ENCODE results near the gene ACAT1. TPM values are rescaled to one million over a fixed set of nuclear protein-coding genes. Genes with fewer than 3 reads are reported as not detected.
"Not testable (repeated sequence)": the region's sequence is repeated elsewhere in the genome, so short reads cannot be mapped to it uniquely, and the experiment has no call there.

The ACAT1 gene
- polyA plus RNA-seq, 4 donors = 39.0 to 101 (median 79.9) TPM

- DNase-seq (ENCODE audit: low read depth in 4 of 4, low spot score in 3 of 4) = no peak
Observed at GRCh38 chr11:108142304-108142703, 20.9 kb downstream of the ACAT1 start.

- no peak for DNase-seq (ENCODE audit: low read depth in 4 of 4, low spot score in 3 of 4)
Observed at GRCh38 chr11:108144615-108145014, 23.2 kb downstream of the ACAT1 start.

DNA sequence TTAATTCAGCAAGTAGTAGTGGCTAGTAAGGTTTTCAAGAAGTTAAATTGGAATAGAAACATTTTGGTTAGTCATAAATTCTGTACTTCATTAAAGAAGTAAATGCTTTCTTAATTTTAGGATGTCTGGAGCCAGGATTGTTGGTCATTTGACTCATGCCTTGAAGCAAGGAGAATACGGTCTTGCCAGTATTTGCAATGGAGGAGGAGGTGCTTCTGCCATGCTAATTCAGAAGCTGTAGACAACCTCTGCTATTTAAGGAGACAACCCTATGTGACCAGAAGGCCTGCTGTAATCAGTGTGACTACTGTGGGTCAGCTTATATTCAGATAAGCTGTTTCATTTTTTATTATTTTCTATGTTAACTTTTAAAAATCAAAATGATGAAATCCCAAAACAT is 25.8 kb downstream of the ACAT1 start:
- DNase-seq (ENCODE audit: low read depth in 4 of 4, low spot score in 3 of 4) = no peak

DNA sequence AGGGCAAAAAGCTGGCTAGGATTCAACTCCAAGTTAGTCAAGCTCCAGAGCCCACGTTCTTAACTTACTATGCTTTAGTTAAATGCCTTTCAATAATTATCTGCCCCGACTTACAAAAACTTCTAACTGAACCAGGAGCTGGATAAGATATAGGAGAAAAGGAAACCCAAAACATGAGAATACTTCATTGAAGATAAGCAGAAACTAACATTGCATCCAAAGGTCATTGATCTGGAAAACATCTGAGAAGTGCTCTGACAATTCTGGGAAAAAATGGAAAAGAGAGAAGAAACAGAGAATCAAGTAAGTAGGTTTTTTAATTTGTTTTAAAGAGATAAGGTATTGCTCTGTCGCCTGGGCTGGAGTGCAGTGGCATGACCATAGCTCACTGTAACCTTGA is 27.2 kb downstream of the ACAT1 start:
- DNase-seq (ENCODE audit: low read depth in 4 of 4, low spot score in 3 of 4) = no peak

GRCh38 chr11:108154591-108154990 is 33.2 kb downstream of the ACAT1 start:
- DNase-seq (ENCODE audit: low read depth in 4 of 4, low spot score in 3 of 4) = no peak

DNA sequence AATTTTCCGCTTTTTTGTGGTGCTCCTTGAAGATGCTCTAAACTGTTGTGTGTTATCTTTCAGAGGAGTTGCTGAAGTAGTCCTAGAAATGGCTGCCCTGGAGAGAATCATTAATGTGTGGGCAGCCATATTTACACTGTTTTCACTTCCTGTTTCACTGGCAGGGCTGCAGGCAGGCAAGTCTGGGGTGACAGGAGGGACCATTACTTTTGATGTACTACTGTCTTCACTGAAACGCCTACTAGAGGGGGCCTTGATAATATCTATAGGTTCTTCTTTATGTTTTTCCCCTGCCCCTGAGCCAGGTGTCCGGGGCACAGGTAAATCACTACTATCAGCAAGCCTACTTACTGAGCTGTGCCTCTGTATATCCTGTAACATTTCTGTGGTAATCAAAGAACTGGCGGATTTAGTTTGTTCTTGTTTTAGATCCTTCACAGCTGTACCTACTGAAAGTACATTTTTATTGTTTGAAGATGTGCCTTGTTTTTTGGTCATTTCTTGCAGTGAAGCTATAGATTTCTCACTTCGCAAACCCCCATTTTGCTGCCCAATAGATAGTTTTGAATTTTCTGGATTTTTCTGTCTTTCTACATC is 39.7 kb downstream of the ACAT1 start:
- no peak for DNase-seq (ENCODE audit: low read depth in 4 of 4, low spot score in 3 of 4)

DNA sequence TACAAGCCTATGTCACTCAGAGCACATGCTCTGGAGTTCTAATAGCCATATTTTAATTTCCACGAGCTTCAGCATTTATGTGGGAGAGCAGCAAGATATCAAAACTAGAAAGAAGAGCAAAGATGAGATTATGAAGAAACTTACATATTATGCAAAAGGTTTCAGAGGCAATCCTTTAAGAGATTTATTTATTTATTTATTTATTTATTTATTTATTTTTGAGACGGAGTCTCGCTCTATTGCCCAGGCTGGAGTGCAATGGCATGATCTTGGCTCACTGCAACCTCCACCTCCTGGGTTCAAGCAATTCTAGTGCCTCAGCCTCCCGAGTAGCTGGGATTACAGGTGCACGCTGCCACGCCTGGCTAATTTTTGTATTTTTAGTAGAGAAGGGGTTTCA is 41.5 kb downstream of the ACAT1 start:
- not testable (repeated sequence) for DNase-seq (ENCODE audit: low read depth in 4 of 4, low spot score in 3 of 4)

GRCh38 chr11:108167624-108168023 is 46.3 kb downstream of the ACAT1 start:
- no peak for DNase-seq (ENCODE audit: low read depth in 4 of 4, low spot score in 3 of 4)

DNA sequence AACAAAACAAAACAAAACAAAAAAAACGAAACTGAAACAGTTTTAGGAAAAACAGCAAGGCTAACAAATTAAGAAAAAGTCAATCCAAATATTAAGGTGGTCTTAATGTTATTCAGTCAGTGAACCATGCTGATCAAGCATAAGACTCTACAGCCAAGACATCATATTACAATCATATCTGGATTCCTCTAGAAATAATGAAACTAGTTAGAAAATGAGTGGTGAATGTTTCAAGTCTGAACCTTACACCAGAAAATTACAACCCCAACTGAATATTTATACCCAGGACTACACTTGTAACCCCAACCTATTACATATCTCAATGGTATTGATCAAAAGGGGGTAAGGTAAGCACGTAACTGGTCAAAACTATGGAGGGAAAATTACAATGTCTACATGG is 48.8 kb downstream of the ACAT1 start:
- no peak for DNase-seq (ENCODE audit: low read depth in 4 of 4, low spot score in 3 of 4)

DNA sequence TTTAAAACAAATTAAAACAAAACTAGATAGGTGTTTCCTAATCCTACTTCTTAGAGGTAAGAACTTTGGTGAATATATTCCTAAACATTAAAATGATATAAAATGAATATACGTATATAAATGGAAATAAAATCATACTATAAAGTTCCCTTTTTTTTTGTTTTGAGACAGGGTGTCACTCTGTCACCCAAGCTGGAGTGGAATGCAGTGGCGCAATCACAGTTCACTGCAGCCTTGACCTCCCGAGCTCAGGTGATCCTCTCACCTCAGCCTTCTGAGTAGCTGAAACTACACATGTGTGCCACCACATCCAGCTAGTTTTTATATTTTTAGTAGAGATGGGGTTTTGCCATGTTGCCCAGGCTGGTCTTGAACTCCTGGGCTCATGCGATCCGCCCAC is 56.2 kb downstream of the ACAT1 start:
- DNase-seq (ENCODE audit: low read depth in 4 of 4, low spot score in 3 of 4) = no peak

DNA sequence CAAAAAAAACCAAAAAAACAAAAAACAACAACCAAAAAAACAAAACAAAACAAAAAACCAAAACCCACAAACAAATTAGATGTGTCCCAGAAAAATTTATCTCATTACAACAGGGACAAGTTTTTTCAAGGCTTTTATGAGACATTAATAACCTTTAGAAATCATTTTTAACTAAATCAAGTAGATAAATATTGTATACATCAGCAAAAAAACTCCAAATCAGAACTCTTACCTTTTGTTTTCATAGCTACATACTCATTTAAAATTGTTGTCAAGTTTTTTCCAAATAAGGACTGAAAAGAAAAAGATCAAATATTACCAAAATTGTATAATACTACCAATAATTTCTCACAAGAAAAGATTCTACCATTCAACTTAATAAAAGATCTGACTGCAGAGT is 72.4 kb downstream of the ACAT1 start:
- no peak for DNase-seq (ENCODE audit: low read depth in 4 of 4, low spot score in 3 of 4)

DNA sequence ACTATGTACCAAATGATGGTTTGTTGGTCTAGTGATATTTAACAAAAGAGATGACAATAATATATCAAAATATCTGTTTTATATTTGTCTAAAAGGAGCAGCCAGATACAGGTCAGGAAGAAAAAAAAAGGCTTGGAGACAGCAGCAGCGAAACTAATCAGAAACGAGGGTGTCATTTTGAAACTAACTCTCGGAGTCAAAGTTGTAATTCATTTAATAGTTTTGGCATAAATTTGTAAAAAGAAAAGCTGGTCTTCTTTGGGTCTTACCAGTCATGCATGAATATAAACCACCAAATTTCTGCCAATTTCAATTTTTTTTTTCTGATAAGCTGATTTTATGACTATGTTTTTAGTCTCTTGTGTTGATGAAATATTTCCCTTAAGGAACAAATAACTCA is 75.5 kb downstream of the ACAT1 start:
- no peak for DNase-seq (ENCODE audit: low read depth in 4 of 4, low spot score in 3 of 4)

Other genes starting within 250 kb of the ACAT1 start
- under 1 TPM; 0.47 to 0.92 (median 0.67) TPM for gene RAB39A, start 193.1 kb upstream of the ACAT1 start, polyA plus RNA-seq (ENCODE audit: insufficient read length in 4 of 4)
- gene CUL5, start 112.7 kb upstream of the ACAT1 start, polyA plus RNA-seq (ENCODE audit: insufficient read length in 4 of 4) = 10 to 100 TPM; 27.8 to 50.7 (median 46.2) TPM
- 10 to 100 TPM; 15.5 to 22.6 (median 19.1) TPM for gene NPAT, start 101.1 kb downstream of the ACAT1 start, polyA plus RNA-seq (ENCODE audit: insufficient read length in 4 of 4)
- gene ATM, start 101.5 kb downstream of the ACAT1 start, polyA plus RNA-seq (ENCODE audit: insufficient read length in 4 of 4) = 10 to 100 TPM; 58.0 to 93.8 (median 68.1) TPM